ENCODE measurements around the gene CEACAM1. TPM values are rescaled to one million over a fixed set of nuclear protein-coding genes. Genes with fewer than 3 reads are reported as not detected.
"Not testable (repeated sequence)": the region's sequence is repeated elsewhere in the genome, so short reads cannot be mapped to it uniquely, and the experiment has no call there.

CEACAM1 gene
- total RNA-seq, 1 donor: not detected

- no peak for DNase-seq (ENCODE audit: low read depth)
- TF ChIP-seq CTCF (IDR thresholded peaks at IDR 0.05; ENCODE audit: insufficient read depth, low read length): no peak
Measured at GRCh38 chr19:42487798-42488178, 40.5 kb downstream of the CEACAM1 start.

GRCh38 chr19:42487032-42487797 is 41.1 kb downstream of the CEACAM1 start:
- H3K4me3 ChIP-seq (ENCODE audit: low read depth, low read length): no peak overlapping the region
- no peak for DNase-seq (ENCODE audit: low read depth)
- no peak for TF ChIP-seq CTCF (IDR thresholded peaks at IDR 0.05; ENCODE audit: insufficient read depth, low read length)

More at GRCh38 chr19:42487798-42488178, 40.5 kb downstream of the CEACAM1 start:
- H3K4me3 ChIP-seq (ENCODE audit: low read depth, low read length): no peak overlapping the region

GRCh38 chr19:42485036-42485435 is 43.2 kb downstream of the CEACAM1 start:
- not testable (repeated sequence) for DNase-seq (ENCODE audit: low read depth); H3K4me3 ChIP-seq (ENCODE audit: low read depth, low read length)

GRCh38 chr19:42480335-42481095 is 47.8 kb downstream of the CEACAM1 start:
- TF ChIP-seq CTCF (IDR thresholded peaks at IDR 0.05; ENCODE audit: insufficient read depth, low read length): no peak
- DNase-seq (ENCODE audit: low read depth): peak; percentile 36
- no peak overlapping the region for H3K4me3 ChIP-seq (ENCODE audit: low read depth, low read length)

GRCh38 chr19:42479736-42480135 is 48.5 kb downstream of the CEACAM1 start:
- no peak for TF ChIP-seq CTCF (IDR thresholded peaks at IDR 0.05; ENCODE audit: insufficient read depth, low read length)
- no peak for DNase-seq (ENCODE audit: low read depth)
- no peak overlapping the region for H3K4me3 ChIP-seq (ENCODE audit: low read depth, low read length)

GRCh38 chr19:42478765-42479311 is 49.4 kb downstream of the CEACAM1 start:
- no peak for TF ChIP-seq CTCF (IDR thresholded peaks at IDR 0.05; ENCODE audit: insufficient read depth, low read length)
- DNase-seq (ENCODE audit: low read depth): no peak
- H3K4me3 ChIP-seq (ENCODE audit: low read depth, low read length): no peak overlapping the region

- TF ChIP-seq CTCF (IDR thresholded peaks at IDR 0.05; ENCODE audit: insufficient read depth, low read length): no peak
Measured at GRCh38 chr19:42477933-42478332, 50.3 kb downstream of the CEACAM1 start.

More at GRCh38 chr19:42477933-42478332, 50.3 kb downstream of the CEACAM1 start:
- no peak overlapping the region for H3K4me3 ChIP-seq (ENCODE audit: low read depth, low read length)
- no peak for DNase-seq (ENCODE audit: low read depth)

All from fibroblast of the aortic adventitia (primary cell).